ENCODE measurements around the gene PKNOX2.

Gene PKNOX2

GRCh38 chr11:125479137-125479536 lies 314.6 kb downstream of the PKNOX2 start:
- no peak for DNase-seq (ENCODE audit: low read depth)
- H3K4me3 ChIP-seq (ENCODE audit: low read depth, low read length): no peak overlapping the region
- TF ChIP-seq, protein P1, sequence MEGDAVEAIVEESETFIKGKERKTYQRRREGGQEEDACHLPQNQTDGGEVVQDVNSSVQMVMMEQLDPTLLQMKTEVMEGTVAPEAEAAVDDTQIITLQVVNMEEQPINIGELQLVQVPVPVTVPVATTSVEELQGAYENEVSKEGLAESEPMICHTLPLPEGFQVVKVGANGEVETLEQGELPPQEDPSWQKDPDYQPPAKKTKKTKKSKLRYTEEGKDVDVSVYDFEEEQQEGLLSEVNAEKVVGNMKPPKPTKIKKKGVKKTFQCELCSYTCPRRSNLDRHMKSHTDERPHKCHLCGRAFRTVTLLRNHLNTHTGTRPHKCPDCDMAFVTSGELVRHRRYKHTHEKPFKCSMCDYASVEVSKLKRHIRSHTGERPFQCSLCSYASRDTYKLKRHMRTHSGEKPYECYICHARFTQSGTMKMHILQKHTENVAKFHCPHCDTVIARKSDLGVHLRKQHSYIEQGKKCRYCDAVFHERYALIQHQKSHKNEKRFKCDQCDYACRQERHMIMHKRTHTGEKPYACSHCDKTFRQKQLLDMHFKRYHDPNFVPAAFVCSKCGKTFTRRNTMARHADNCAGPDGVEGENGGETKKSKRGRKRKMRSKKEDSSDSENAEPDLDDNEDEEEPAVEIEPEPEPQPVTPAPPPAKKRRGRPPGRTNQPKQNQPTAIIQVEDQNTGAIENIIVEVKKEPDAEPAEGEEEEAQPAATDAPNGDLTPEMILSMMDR (IDR thresholded peaks at IDR 0.05; ENCODE audit: low read depth, low read length, missing control alignments): no peak

GRCh38 chr11:125481531-125481930 lies 317.0 kb downstream of the PKNOX2 start:
- TF ChIP-seq, protein P1 (IDR thresholded peaks at IDR 0.05; ENCODE audit: low read depth, low read length, missing control alignments): no peak
- no peak for DNase-seq (ENCODE audit: low read depth)
- no peak overlapping the region for H3K4me3 ChIP-seq (ENCODE audit: low read depth, low read length)
